Measurements from ENCODE around the gene MATR3. TPM values are rescaled to one million over a fixed set of nuclear protein-coding genes. Genes with fewer than 3 reads are reported as not detected.
A peak's percentile ranks its signal among the peaks of the same experiment; 100 is the strongest.

MATR3 gene
- polyA plus RNA-seq, 3 donors = 61.8 to 174 (median 137) TPM

GRCh38 chr5:139251695-139252288 is 41.7 kb upstream of the MATR3 start:
- Mint-ChIP-seq H3K4me3 (no peak overlapping the region), H3K36me3 (no peaks in the 10 kb centered on the region), H3K27me3 (ENCODE audit: low read depth in 3 of 3) (peaks cover 0 to 4% (median 0%) of the 10 kb centered on the region in 3 donors), H3K27ac (peak overlapping the region in 3 of 7 donors; percentile 1 to 3 (median 2)), H3K4me1 (peaks cover 16% of the 10 kb centered on the region), H3K9me3 (peaks cover 0 to 2% (median 0%) of the 10 kb centered on the region in 7 donors)
- no peak overlapping the region for H3K4me3 ChIP-seq (replicated peaks in 1 of 3; ENCODE audit: low read depth in 2 of 3, low read length in 3 of 3)
- no peaks in the 10 kb centered on the region for H4K20me1 ChIP-seq (ENCODE audit: insufficient read depth, low read length)
- no peak overlapping the region for H3K27ac ChIP-seq (ENCODE audit: low read depth in 1 of 2, low read length in 2 of 2)
- WGBS (ENCODE audit: insufficient coverage) = 78% methylated on average over 3 of the region's 4 CpGs
- no peak overlapping the region for H3K4me2 ChIP-seq (replicated peaks; ENCODE audit: extremely low read depth, low read length, poor library complexity, severe bottlenecking)
- no peak for DNase-seq
- H3K9me3 ChIP-seq (replicated peaks in 1 of 2; ENCODE audit: control insufficient read depth in 1 of 2, insufficient read depth in 1 of 2, low read length in 2 of 2) = no peaks in the 10 kb centered on the region
- H2AFZ ChIP-seq (ENCODE audit: insufficient read depth, low read depth, low read length, poor library complexity, severe bottlenecking) = peak overlapping the region; percentile 48
- intact Hi-C loops (cut with micrococcal nuclease) = no loop called here
- no peaks in the 10 kb centered on the region for H3K36me3 ChIP-seq (replicated peaks in 1 of 2; ENCODE audit: control insufficient read depth in 1 of 2, insufficient read depth in 2 of 2, low read length in 2 of 2)
- no peaks in the 10 kb centered on the region for H3K79me2 ChIP-seq (ENCODE audit: insufficient read depth, low read length)
- H3K27me3 ChIP-seq (ENCODE audit: control insufficient read depth in 2 of 2, insufficient read depth in 2 of 2, low read length in 2 of 2) = no peaks in the 10 kb centered on the region
- no peak overlapping the region for H3K9ac ChIP-seq (ENCODE audit: insufficient read depth, low read length, poor library complexity, severe bottlenecking)
- peaks cover 5 to 16% of the 10 kb centered on the region in 2 donors for H3K4me1 ChIP-seq (ENCODE audit: control insufficient read depth in 1 of 2, insufficient read depth in 2 of 2, low read length in 2 of 2)
- TF ChIP-seq, protein P1, sequence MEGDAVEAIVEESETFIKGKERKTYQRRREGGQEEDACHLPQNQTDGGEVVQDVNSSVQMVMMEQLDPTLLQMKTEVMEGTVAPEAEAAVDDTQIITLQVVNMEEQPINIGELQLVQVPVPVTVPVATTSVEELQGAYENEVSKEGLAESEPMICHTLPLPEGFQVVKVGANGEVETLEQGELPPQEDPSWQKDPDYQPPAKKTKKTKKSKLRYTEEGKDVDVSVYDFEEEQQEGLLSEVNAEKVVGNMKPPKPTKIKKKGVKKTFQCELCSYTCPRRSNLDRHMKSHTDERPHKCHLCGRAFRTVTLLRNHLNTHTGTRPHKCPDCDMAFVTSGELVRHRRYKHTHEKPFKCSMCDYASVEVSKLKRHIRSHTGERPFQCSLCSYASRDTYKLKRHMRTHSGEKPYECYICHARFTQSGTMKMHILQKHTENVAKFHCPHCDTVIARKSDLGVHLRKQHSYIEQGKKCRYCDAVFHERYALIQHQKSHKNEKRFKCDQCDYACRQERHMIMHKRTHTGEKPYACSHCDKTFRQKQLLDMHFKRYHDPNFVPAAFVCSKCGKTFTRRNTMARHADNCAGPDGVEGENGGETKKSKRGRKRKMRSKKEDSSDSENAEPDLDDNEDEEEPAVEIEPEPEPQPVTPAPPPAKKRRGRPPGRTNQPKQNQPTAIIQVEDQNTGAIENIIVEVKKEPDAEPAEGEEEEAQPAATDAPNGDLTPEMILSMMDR (IDR thresholded peaks at IDR 0.05) = no peak

DNA sequence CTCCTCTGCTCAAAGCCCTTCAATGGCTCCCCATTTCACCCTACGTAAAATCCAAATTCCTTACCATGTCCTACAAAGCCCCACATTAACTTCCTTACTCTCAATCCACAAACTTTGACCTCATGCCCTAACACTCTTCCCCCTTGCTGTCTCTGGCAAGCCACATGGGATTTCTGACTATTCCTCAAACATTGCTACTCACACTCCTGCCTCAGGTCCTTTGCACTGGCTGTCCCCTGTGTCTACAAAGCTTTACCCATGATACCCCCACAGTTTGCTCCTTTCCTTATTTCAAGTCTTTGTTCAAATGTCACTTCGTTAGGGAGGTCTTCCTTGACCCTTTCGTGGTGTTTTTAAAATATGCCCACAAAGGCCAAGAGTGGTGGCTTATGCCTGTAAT is 40.4 kb upstream of the MATR3 start:
- peaks cover 0 to 4% (median 0%) of the 10 kb centered on the region in 3 donors for H3K27me3 Mint-ChIP-seq (ENCODE audit: low read depth in 3 of 3)
- H3K4me1 ChIP-seq (ENCODE audit: control insufficient read depth in 1 of 2, insufficient read depth in 2 of 2, low read length in 2 of 2) = peaks cover 0 to 7% of the 10 kb centered on the region in 2 donors
- H2AFZ ChIP-seq (ENCODE audit: insufficient read depth, low read depth, low read length, poor library complexity, severe bottlenecking) = no peak overlapping the region
- intact Hi-C loops (cut with micrococcal nuclease) = no loop called here
- H3K4me1 Mint-ChIP-seq = peaks cover 11% of the 10 kb centered on the region
- no peaks in the 10 kb centered on the region for H3K27me3 ChIP-seq (ENCODE audit: control insufficient read depth in 2 of 2, insufficient read depth in 2 of 2, low read length in 2 of 2)
- H4K20me1 ChIP-seq (ENCODE audit: insufficient read depth, low read length) = no peaks in the 10 kb centered on the region
- H3K36me3 Mint-ChIP-seq = no peaks in the 10 kb centered on the region
- H3K79me2 ChIP-seq (ENCODE audit: insufficient read depth, low read length) = no peaks in the 10 kb centered on the region
- no peak for DNase-seq
- no peak overlapping the region for H3K27ac Mint-ChIP-seq
- no peak overlapping the region for H3K27ac ChIP-seq (ENCODE audit: low read depth in 1 of 2, low read length in 2 of 2)
- TF ChIP-seq, protein P1 (IDR thresholded peaks at IDR 0.05) = no peak
- H3K4me3 ChIP-seq (replicated peaks in 1 of 3; ENCODE audit: low read depth in 2 of 3, low read length in 3 of 3) = no peak overlapping the region
- H3K9me3 ChIP-seq (replicated peaks in 1 of 2; ENCODE audit: control insufficient read depth in 1 of 2, insufficient read depth in 1 of 2, low read length in 2 of 2) = no peaks in the 10 kb centered on the region
- H3K9ac ChIP-seq (ENCODE audit: insufficient read depth, low read length, poor library complexity, severe bottlenecking) = no peak overlapping the region
- no peaks in the 10 kb centered on the region for H3K36me3 ChIP-seq (replicated peaks in 1 of 2; ENCODE audit: control insufficient read depth in 1 of 2, insufficient read depth in 2 of 2, low read length in 2 of 2)
- no peak overlapping the region for H3K4me3 Mint-ChIP-seq
- 95% methylated on average over 3 of the region's 3 CpGs for WGBS (ENCODE audit: insufficient coverage)
- H3K9me3 Mint-ChIP-seq = peaks cover 0 to 2% (median 0%) of the 10 kb centered on the region in 7 donors
- H3K4me2 ChIP-seq (replicated peaks; ENCODE audit: extremely low read depth, low read length, poor library complexity, severe bottlenecking) = no peak overlapping the region

Measured in CD14-positive monocyte (primary cell).